Epithelial cell of proximal tubule (primary cell): ENCODE results near the gene OTOGL. TPM values are rescaled to one million over a fixed set of nuclear protein-coding genes. Genes with fewer than 3 reads are reported as not detected.
A peak's percentile ranks its signal among the peaks of the same experiment; 100 is the strongest.

Experiments
- DNase-seq: peaks from one replicate; pipeline ENCODE4 v3.0.0-alpha.2; 2011; ENCODE audit warnings: low read depth
- H3K4me3 ChIP-seq: 2 replicates; pipeline ENCODE4 v1.5.1; 2011; ENCODE audit warnings: low read depth, mild to moderate bottlenecking, low read length
- total RNA-seq: library from RNA; depleted of rRNA; stranded (reverse); fragments of >200 nt; gene quantifications from 2 replicates; pipeline ENCODE4 v1.2.3, GENCODE V29; 2015
- TF ChIP-seq, protein P1 (sequence below): conservative IDR thresholded peaks from 2 replicates; pipeline ENCODE4 v1.5.1; 2012; ENCODE audit warnings: low read depth, mild to moderate bottlenecking, low read length

Gene OTOGL
- total RNA-seq, 1 donor from 2014 or later, result not detected

DNA sequence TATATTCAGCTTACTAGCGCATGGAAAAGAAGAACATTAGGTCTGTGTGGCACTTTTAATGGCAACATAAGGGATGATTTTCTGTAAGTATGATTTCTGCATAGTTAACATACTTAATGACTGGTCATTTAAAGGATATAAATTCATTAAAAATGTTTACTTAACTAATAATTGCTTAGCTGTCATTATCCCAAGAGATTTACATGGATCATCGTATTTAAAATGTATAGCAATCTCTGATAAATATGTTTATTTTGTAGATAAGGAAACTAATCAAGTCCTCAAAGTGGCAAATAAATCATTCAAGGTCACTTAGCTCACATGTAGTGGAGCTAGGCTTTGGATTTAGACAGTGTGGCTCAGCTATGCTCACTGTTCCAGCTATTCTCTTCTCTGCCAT, 158.6 kb downstream of the OTOGL start:
- no peak for DNase-seq
- H3K4me3 ChIP-seq, result no peak overlapping the region
- TF ChIP-seq, protein P1, sequence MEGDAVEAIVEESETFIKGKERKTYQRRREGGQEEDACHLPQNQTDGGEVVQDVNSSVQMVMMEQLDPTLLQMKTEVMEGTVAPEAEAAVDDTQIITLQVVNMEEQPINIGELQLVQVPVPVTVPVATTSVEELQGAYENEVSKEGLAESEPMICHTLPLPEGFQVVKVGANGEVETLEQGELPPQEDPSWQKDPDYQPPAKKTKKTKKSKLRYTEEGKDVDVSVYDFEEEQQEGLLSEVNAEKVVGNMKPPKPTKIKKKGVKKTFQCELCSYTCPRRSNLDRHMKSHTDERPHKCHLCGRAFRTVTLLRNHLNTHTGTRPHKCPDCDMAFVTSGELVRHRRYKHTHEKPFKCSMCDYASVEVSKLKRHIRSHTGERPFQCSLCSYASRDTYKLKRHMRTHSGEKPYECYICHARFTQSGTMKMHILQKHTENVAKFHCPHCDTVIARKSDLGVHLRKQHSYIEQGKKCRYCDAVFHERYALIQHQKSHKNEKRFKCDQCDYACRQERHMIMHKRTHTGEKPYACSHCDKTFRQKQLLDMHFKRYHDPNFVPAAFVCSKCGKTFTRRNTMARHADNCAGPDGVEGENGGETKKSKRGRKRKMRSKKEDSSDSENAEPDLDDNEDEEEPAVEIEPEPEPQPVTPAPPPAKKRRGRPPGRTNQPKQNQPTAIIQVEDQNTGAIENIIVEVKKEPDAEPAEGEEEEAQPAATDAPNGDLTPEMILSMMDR, result no peak

DNA sequence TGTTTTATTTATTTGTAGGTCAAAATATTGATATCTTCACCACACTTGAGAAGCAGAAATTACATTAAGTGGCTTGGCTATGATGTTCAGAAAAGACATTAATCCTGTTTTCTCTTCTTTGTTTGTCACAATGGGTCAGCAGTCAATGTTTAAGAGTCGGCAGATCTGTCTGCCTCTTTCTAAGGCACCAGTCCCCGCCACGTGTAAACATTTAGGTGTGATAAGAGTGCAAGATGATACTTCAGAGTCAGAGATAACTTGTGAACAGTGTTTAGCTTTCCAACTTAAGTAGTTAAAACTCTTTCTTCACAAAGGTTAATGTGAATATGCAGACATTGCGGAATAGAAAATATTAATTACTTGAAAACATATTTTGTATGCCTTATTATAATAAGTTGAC, 160.9 kb downstream of the OTOGL start:
- H3K4me3 ChIP-seq, result no peak overlapping the region
- DNase-seq, result no peak
- TF ChIP-seq, protein P1, result no peak

DNA sequence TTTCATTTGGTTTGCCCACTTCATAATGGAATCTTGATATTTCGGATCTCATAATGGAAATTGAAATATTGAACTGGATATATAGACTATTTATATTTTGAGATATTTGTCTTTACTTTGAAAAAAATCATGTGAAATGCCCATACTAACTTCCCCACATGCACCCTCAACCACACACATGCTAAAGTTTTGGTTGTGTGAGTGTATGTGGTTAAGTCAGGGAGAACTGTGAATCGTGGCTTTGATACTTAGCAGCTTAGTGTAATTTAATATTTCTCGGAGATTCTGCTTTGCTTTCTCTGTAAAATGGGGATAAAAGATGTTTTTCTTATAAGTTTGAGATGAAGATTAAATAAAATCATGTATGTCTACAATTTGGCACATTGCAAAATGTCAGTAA, 162.1 kb downstream of the OTOGL start:
- H3K4me3 ChIP-seq, result no peak overlapping the region
- TF ChIP-seq, protein P1, result no peak
- no peak for DNase-seq

DNA sequence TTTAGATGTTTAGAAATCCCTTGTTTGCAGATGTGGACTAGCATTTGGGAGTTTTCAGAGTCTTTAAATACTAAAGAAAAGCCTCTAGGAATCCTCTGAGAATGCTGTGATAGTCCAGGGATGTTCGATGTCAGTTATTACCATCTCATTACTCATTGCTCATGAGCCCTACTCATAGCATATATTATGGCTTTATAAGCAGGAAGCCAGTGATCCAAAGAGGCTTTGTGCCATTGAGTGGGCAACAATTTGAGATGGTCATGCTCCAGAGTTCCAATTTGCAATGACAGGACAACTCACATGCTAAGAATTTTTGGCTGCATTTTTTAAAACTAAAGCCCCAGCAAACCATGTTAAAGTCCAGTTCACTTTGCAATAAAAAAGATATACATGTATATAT, 163.0 kb downstream of the OTOGL start:
- H3K4me3 ChIP-seq, result no peak overlapping the region
- peak; percentile 80 for DNase-seq
- TF ChIP-seq, protein P1, result no peak

DNA sequence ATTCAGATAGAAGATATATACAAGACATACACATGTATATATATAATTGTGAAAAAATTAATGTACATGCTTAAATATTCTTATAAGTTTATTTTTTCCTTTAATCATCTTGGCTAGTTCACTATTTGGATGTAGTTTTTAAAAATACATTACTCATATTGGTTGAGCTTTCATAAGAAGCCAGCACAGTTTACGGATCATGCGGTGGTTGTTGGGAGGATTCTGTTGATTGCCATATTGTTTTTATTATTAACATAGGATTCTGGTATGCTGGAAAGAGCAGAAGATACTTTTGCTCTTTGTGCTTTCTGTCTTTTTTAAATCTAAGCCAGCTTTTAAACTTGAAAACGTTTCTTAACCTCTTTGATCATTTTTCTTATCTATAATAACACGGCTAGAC, 163.4 kb downstream of the OTOGL start:
- no peak for DNase-seq
- TF ChIP-seq, protein P1, result no peak
- no peak overlapping the region for H3K4me3 ChIP-seq

DNA sequence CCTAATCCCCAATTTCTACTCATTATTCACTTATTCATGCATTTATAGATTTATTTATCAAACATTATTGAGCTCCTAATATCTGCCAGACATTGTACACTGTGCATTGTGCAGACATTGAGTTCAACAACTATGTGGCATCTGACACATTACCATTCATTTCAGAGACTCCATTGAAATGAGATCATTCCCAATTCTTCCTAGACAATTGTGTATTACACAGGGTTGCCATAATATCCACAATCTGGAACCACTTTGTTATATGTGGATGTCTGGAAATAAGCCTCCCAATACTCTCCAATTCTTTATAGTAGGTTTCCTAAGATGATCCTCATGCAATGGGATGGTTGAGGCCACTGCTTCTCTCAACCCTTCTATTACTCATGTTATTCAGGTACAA, 165.0 kb downstream of the OTOGL start:
- no peak for DNase-seq
- TF ChIP-seq, protein P1, result no peak

DNA sequence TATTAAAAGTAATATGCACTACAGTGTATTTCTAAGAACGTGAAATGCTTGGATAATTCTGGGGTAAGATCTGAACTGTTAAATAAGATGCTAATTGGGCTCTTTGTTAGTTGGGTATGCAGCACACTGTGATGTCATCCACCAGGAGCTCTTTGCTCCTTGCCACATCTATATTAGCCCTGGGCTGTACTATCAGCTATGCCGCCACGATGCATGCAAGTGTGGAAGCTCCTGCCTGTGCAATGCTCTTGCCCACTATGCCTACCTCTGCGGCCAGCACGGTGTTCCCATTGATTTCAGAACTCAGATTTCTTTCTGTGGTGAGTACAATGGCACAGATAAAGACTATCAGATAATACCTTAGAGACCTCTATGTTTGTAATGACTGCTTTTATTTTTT, 165.6 kb downstream of the OTOGL start:
- H3K4me3 ChIP-seq, result no peak overlapping the region
- TF ChIP-seq, protein P1, result no peak
- no peak for DNase-seq

More for the DNA sequence above, 165.0 kb downstream of the OTOGL start:
- H3K4me3 ChIP-seq, result no peak overlapping the region
